Ishikawa (cell line): ENCODE measurements around the gene MED15.

Source experiments
- CEBPB ChIP-seq: IDR thresholded peaks from 2 replicates; pipeline ENCODE4 v1.6.1; 2012
- CREB1 ChIP-seq: IDR thresholded peaks from 2 replicates; pipeline ENCODE4 v1.6.1; 2012; ENCODE audit warnings: low read depth
- EGR1 ChIP-seq: IDR thresholded peaks from 2 replicates; pipeline ENCODE4 v1.6.1; 2012
- EP300 ChIP-seq: IDR thresholded peaks from 2 replicates; pipeline ENCODE4 v1.6.1; 2012; ENCODE audit warnings: borderline replicate concordance
- FOXM1 ChIP-seq: IDR thresholded peaks from 2 replicates; pipeline ENCODE4 v1.6.1; 2012; ENCODE audit warnings: low read depth, borderline replicate concordance
- NFIC ChIP-seq: IDR thresholded peaks from 2 replicates; pipeline ENCODE4 v1.6.1; 2012
- RAD21 ChIP-seq: IDR thresholded peaks from 2 replicates; pipeline ENCODE4 v1.6.1; 2012; ENCODE audit warnings: low read depth
- TAF1 ChIP-seq: IDR thresholded peaks from 2 replicates; pipeline ENCODE4 v1.6.1; 2012; ENCODE audit warnings: low read depth, mild to moderate bottlenecking
- TCF12 ChIP-seq: IDR thresholded peaks from 2 replicates; pipeline ENCODE4 v1.6.1; 2012; ENCODE audit warnings: low read depth
- TEAD4 ChIP-seq: IDR thresholded peaks from 2 replicates; pipeline ENCODE4 v1.6.1; 2012
- YY1 ChIP-seq: IDR thresholded peaks from 2 replicates; pipeline ENCODE4 v1.6.1; 2012; ENCODE audit warnings: low read depth
- ZBTB7A ChIP-seq: IDR thresholded peaks from 2 replicates; pipeline ENCODE4 v1.6.1; 2012; ENCODE audit warnings: low read depth
- TF ChIP-seq, protein P1 (sequence below): IDR thresholded peaks from 2 replicates; pipeline ENCODE4 v1.6.1; 2012
- TF ChIP-seq, protein P2 (sequence below): IDR thresholded peaks from 2 replicates; pipeline ENCODE4 v1.6.1; 2012; ENCODE audit warnings: low read depth, mild to moderate bottlenecking
- TF ChIP-seq, protein P3 (sequence below): IDR thresholded peaks from 2 replicates; pipeline ENCODE4 v1.6.1; 2012

Gene MED15

DNA sequence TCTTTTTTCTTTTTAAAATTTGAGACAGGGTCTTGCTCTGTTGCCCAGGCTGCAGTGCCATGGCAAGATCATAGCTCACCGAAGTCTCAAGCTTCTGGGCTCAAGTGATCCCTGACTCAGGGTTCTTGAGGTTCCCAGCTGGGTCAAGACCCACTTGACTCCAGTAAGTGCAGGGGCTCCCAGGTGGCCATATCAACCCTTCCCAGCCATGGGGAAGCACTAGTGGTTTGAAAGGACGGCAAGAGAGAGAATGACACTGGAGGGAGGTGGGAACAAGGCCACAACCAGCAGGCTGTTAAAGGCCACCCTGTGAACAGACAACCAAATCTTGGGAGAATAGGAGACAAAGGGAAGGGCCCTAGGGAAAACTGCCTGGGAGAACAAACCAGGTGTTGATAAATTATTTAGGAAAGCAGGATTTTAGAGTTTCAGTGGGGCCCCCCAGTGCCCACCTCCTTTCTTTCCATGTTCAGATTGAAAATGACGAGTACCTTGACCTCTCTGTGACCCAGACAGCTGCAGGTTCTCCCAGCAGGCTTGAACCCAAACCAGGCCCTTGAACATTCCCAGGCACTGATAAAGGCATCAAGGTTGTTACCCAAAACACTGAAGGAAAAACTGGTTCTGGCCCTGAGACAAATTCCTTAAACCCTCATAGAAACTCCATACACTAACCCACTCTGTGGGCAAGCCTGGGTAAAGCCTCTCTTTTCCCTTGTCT is 40.6 kb upstream of the MED15 start:
- TF ChIP-seq RAD21: no peak
- no peak for TF ChIP-seq CEBPB
- TF ChIP-seq CREB1: no peak
- TF ChIP-seq, protein P1, sequence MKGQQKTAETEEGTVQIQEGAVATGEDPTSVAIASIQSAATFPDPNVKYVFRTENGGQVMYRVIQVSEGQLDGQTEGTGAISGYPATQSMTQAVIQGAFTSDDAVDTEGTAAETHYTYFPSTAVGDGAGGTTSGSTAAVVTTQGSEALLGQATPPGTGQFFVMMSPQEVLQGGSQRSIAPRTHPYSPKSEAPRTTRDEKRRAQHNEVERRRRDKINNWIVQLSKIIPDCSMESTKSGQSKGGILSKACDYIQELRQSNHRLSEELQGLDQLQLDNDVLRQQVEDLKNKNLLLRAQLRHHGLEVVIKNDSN: no peak

DNA sequence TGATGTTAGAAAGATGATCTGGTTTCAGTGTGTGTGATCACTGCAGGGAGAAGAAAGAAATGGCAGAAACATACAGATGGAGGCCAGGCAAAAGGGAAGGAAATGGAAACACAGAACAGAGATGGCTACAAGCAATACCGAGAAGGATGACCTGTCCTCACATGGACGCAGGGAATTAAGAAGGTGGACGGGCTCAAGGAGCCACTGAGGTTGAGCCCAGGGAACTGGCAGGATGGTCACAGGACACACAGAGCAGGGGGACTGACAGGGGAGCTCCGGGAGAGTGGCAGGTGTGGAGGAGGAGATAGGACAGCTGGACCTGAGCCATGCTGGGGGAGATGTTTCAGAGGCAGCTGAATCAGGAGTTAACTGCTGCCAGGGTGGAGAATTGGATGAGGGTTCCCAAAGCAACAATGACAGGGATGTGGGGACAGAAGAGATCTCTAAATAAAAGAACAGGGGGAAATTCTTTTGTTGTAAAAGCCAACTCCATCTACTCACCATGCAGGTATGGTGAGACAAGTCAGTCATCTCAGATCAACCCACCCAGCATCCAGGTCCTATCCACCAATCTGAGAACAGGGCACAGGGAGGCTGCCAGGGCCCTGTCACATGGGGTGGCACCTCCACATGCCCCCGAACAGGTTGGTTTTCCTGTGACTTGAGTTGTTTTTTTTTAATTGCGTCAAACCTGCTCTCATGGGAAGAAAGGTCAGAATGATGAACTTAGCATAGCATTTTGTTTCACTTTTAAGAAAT is 38.1 kb upstream of the MED15 start:
- TF ChIP-seq RAD21 (no peak), CEBPB (no peak), EGR1 (no peak), CREB1 (no peak), TCF12 (no peak), TEAD4 (no peak)
- TF ChIP-seq, protein P1: no peak
- TF ChIP-seq, protein P2, sequence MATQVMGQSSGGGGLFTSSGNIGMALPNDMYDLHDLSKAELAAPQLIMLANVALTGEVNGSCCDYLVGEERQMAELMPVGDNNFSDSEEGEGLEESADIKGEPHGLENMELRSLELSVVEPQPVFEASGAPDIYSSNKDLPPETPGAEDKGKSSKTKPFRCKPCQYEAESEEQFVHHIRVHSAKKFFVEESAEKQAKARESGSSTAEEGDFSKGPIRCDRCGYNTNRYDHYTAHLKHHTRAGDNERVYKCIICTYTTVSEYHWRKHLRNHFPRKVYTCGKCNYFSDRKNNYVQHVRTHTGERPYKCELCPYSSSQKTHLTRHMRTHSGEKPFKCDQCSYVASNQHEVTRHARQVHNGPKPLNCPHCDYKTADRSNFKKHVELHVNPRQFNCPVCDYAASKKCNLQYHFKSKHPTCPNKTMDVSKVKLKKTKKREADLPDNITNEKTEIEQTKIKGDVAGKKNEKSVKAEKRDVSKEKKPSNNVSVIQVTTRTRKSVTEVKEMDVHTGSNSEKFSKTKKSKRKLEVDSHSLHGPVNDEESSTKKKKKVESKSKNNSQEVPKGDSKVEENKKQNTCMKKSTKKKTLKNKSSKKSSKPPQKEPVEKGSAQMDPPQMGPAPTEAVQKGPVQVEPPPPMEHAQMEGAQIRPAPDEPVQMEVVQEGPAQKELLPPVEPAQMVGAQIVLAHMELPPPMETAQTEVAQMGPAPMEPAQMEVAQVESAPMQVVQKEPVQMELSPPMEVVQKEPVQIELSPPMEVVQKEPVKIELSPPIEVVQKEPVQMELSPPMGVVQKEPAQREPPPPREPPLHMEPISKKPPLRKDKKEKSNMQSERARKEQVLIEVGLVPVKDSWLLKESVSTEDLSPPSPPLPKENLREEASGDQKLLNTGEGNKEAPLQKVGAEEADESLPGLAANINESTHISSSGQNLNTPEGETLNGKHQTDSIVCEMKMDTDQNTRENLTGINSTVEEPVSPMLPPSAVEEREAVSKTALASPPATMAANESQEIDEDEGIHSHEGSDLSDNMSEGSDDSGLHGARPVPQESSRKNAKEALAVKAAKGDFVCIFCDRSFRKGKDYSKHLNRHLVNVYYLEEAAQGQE: no peak

DNA sequence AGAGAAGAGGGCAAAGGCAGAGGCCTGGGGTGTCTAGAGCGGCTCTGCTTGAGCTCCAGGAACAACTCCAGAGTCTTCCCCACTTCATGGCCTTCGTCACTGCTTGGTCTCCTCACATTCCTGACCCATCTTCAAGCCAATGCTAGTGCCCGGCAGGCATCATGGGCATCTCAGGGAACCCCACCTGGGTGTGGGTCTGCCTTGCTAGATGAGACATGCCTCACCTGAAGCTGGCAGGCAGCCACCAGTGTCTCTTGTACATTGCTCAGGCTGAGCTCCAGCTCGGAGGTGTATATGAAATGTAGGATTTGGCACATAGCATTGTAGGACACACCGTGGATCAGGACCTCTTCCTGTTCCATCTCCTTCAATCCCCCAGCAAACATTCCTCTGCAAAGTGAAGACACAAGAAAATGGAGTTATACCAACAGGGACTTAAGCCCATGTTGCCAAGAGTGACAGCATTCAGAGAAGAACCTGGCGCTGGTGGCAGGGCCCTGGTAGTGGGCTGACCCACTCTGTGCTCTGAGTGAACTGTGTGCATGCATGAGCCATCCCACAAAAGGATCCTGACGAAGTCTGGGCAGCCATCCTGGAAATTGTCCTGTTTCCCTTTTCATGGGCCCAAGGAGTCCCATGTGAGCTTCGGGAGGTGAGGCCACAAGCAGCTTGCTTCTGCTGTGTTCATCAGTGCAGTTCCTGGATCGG is 36.1 kb upstream of the MED15 start:
- TF ChIP-seq, protein P3, sequence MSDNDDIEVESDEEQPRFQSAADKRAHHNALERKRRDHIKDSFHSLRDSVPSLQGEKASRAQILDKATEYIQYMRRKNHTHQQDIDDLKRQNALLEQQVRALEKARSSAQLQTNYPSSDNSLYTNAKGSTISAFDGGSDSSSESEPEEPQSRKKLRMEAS: no peak
- TF ChIP-seq TAF1 (no peak), CREB1 (no peak), EGR1 (no peak), ZBTB7A (no peak), RAD21 (no peak), YY1 (no peak), NFIC (no peak), CEBPB (no peak), EP300 (no peak), FOXM1 (no peak), TEAD4 (no peak), TCF12 (no peak)
- TF ChIP-seq, protein P1: no peak
- TF ChIP-seq, protein P2: no peak

DNA sequence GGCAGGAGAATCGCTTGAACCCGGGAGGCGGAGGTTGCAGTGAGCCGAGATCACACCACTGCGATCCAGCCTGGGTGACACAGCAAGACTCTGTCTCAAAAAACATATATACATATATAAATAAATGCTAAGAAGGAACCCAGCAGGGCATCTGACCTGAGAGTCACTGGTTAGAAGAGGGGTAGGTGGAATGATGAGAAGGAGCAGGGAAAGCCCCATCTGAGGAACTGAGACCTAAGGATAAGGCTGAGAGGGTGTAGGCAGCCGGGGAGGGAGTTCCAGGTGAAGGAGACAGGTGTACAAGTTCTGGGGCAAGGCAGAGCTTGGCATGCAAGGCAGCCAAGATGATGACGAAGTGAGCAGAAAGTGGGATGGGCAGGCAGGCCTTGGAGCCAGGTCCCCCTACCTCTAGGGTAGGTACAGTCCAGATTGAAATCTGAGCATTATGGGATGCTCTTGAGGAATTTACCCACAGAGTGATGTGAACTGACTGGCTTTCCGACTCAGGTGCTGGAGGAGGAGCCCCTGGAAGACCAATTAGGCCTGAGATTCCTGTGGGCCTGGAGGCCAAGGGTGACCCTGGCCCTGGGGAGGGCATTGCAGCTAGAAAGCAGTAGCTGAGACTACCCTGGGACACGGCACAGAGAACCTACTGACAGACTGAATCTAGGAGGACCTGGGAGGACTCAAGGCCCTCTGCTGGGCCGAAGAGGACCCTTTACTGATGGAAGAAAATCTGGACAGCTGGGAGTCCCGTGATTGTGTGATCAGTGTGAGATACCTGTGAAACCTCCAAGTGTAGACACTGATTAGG is 34.6 kb upstream of the MED15 start:
- TF ChIP-seq NFIC: no peak
- TF ChIP-seq RAD21: no peak
- TF ChIP-seq, protein P1: no peak
- TF ChIP-seq, protein P2: no peak
- no peak for TF ChIP-seq CREB1
